Osteoblast (primary cell): ENCODE data around the gene GRM8. TPM values are rescaled to one million over a fixed set of nuclear protein-coding genes. Genes with fewer than 3 reads are reported as not detected.
A peak's percentile ranks its signal among the peaks of the same experiment; 100 is the strongest.

Experiments
- DNase-seq: peaks from one replicate; pipeline ENCODE4 v3.0.0; 2011; ENCODE audit warnings: low spot score, mixed read lengths; ENCODE audit not compliant: insufficient read length; ENCODE audit errors: missing footprints
- H2AFZ ChIP-seq: 2 replicates; pipeline ENCODE4 v1.6.0; 2011; ENCODE audit warnings: mild to moderate bottlenecking, low read length
- H3K27ac ChIP-seq: 2 replicates; pipeline ENCODE4 v1.5.1; 2011; ENCODE audit warnings: mild to moderate bottlenecking, low read depth, low read length, moderate library complexity
- H3K27me3 ChIP-seq: 2 replicates; pipeline ENCODE4 v1.6.0; 2012; ENCODE audit warnings: mild to moderate bottlenecking, control low read depth, inconsistent platforms, low read length, moderate library complexity; ENCODE audit not compliant: insufficient read depth
- H3K36me3 ChIP-seq: 2 replicates; pipeline ENCODE4 v1.5.1; 2011; ENCODE audit warnings: mild to moderate bottlenecking, low read length, control low read depth, moderate library complexity; ENCODE audit not compliant: insufficient read depth
- H3K4me1 ChIP-seq: 2 replicates; pipeline ENCODE4 v1.5.1; 2011; ENCODE audit warnings: mild to moderate bottlenecking, low read length, control low read depth, moderate library complexity; ENCODE audit not compliant: insufficient read depth
- H3K4me2 ChIP-seq: 2 replicates; pipeline ENCODE4 v1.6.0; 2011; ENCODE audit warnings: mild to moderate bottlenecking, low read length; ENCODE audit not compliant: insufficient read depth
- H3K4me3 ChIP-seq: fragments of 200-600 bp; sonication (generic); 3 replicates; pipeline ENCODE4 v1.5.1; 2012; ENCODE audit warnings: mild to moderate bottlenecking, low read length, inconsistent platforms; ENCODE audit not compliant: insufficient read depth
- H3K79me2 ChIP-seq: 2 replicates; pipeline ENCODE4 v1.6.0; 2012; ENCODE audit warnings: mild to moderate bottlenecking, low read length, control low read depth, inconsistent platforms; ENCODE audit not compliant: insufficient read depth
- H3K9me3 ChIP-seq: 2 replicates; pipeline ENCODE4 v1.5.1; 2011; ENCODE audit warnings: low read depth, low read length, control low read depth
- H4K20me1 ChIP-seq: 2 replicates; pipeline ENCODE4 v1.6.0; 2012; ENCODE audit warnings: mild to moderate bottlenecking, low read length, control low read depth; ENCODE audit not compliant: insufficient read depth
- CTCF ChIP-seq: IDR thresholded peaks from 2 replicates; pipeline ENCODE4 v1.5.1; 2011; ENCODE audit warnings: mild to moderate bottlenecking, low read depth, low read length, moderate library complexity; ENCODE audit errors: extremely low read depth
- total RNA-seq: library from RNA; depleted of rRNA; stranded (reverse); fragments of >200 nt; gene quantifications from 2 replicates; pipeline ENCODE4 v1.2.3, GENCODE V29; 2012

GRM8 gene
- total RNA-seq, 1 donor: not detected

GRCh38 chr7:126819197-126819484, 433.6 kb downstream of the GRM8 start:
- no peak for DNase-seq
- TF ChIP-seq CTCF: no peak
- Histone ChIP-seq H3K9me3 (no peaks in the 10 kb centered on the region), H3K4me1 (no peaks in the 10 kb centered on the region), H4K20me1 (no peaks in the 10 kb centered on the region), H3K27ac (no peak overlapping the region), H2AFZ (no peak overlapping the region), H3K4me2 (no peak overlapping the region), H3K36me3 (no peaks in the 10 kb centered on the region), H3K27me3 (no peaks in the 10 kb centered on the region), H3K4me3 (no peak overlapping the region), H3K79me2 (no peaks in the 10 kb centered on the region)

- H3K9me3 ChIP-seq: no peaks in the 10 kb centered on the region
- no peak overlapping the region for H3K4me2 ChIP-seq
- H3K36me3 ChIP-seq: no peaks in the 10 kb centered on the region
- DNase-seq: peak; percentile 46
- no peaks in the 10 kb centered on the region for H3K79me2 ChIP-seq
- H3K27ac ChIP-seq: no peak overlapping the region
- H2AFZ ChIP-seq: no peak overlapping the region
- H4K20me1 ChIP-seq: no peaks in the 10 kb centered on the region
- H3K4me1 ChIP-seq: no peaks in the 10 kb centered on the region
- no peaks in the 10 kb centered on the region for H3K27me3 ChIP-seq
- H3K4me3 ChIP-seq: no peak overlapping the region
- TF ChIP-seq CTCF: no peak
These were observed 434.1 kb downstream of the GRM8 start for GRCh38 chr7:126818393-126819196.

- Histone ChIP-seq H3K27me3 (no peaks in the 10 kb centered on the region), H3K4me2 (no peak overlapping the region), H4K20me1 (no peaks in the 10 kb centered on the region), H3K4me3 (no peak overlapping the region), H3K4me1 (no peaks in the 10 kb centered on the region), H3K79me2 (no peaks in the 10 kb centered on the region), H2AFZ (no peak overlapping the region), H3K36me3 (no peaks in the 10 kb centered on the region), H3K27ac (no peak overlapping the region), H3K9me3 (no peaks in the 10 kb centered on the region)
- DNase-seq: peak; percentile 50
- TF ChIP-seq CTCF: no peak
These were observed 443.6 kb downstream of the GRM8 start for GRCh38 chr7:126809188-126809587.

- Histone ChIP-seq H3K79me2 (no peaks in the 10 kb centered on the region), H3K36me3 (no peaks in the 10 kb centered on the region), H3K9me3 (no peaks in the 10 kb centered on the region), H2AFZ (no peak overlapping the region), H3K4me3 (no peak overlapping the region), H3K4me1 (no peaks in the 10 kb centered on the region), H3K27me3 (no peaks in the 10 kb centered on the region), H4K20me1 (no peaks in the 10 kb centered on the region), H3K27ac (no peak overlapping the region), H3K4me2 (no peak overlapping the region)
- no peak for DNase-seq
- no peak for TF ChIP-seq CTCF
These were observed 446.1 kb downstream of the GRM8 start for GRCh38 chr7:126806614-126807013.
